H9 (cell line): ENCODE measurements around the gene TSC22D3. TPM values are rescaled to one million over a fixed set of nuclear protein-coding genes. Genes with fewer than 3 reads are reported as not detected.

ENCODE experiments used
- DNase-seq: peaks from one replicate; pipeline ENCODE4 v3.0.0-alpha.2; 2017
- H2AFZ ChIP-seq: one replicate; pipeline ENCODE4 v1.6.1; 2013; ENCODE audit warnings: mild to moderate bottlenecking, low read length, control low read depth, moderate library complexity
- H2AK5ac ChIP-seq: 2 replicates; pipeline ENCODE4 v1.6.1; 2013; ENCODE audit warnings: low read length, control low read depth, mixed read lengths; ENCODE audit not compliant: insufficient read length
- H2BK120ac ChIP-seq: one replicate; pipeline ENCODE4 v1.6.1; 2013; ENCODE audit warnings: low read depth, mild to moderate bottlenecking, low read length, control low read depth, inconsistent platforms; ENCODE audit not compliant: poor library complexity, severe bottlenecking
- H2BK12ac ChIP-seq: 2 replicates; pipeline ENCODE4 v1.6.1; 2013; ENCODE audit warnings: low read length, control low read depth, mixed read lengths, low read depth; ENCODE audit not compliant: insufficient read length
- H2BK15ac ChIP-seq: 2 replicates; pipeline ENCODE4 v1.6.1; 2013; ENCODE audit warnings: low read depth, low read length, control low read depth
- H2BK20ac ChIP-seq: one replicate; pipeline ENCODE4 v1.6.1; 2013; ENCODE audit warnings: low read depth, mild to moderate bottlenecking, low read length, control low read depth, inconsistent platforms; ENCODE audit not compliant: poor library complexity, severe bottlenecking
- H2BK5ac ChIP-seq: 2 replicates; pipeline ENCODE4 v1.6.1; 2013; ENCODE audit warnings: low read length, control low read depth, mixed read lengths; ENCODE audit not compliant: insufficient read length
- H3K14ac ChIP-seq: 2 replicates; pipeline ENCODE4 v1.6.1; 2013; ENCODE audit warnings: low read length, control low read depth; ENCODE audit not compliant: insufficient read depth
- H3K18ac ChIP-seq: 2 replicates; pipeline ENCODE4 v1.6.1; 2013; ENCODE audit warnings: low read depth, mild to moderate bottlenecking, mixed read lengths, low read length, control low read depth; ENCODE audit not compliant: insufficient read length
- H3K23ac ChIP-seq: 2 replicates; pipeline ENCODE4 v1.6.1; 2013; ENCODE audit warnings: low read length, control low read depth, mixed read lengths, low read depth; ENCODE audit not compliant: insufficient read length
- H3K23me2 ChIP-seq: 2 replicates; pipeline ENCODE4 v1.6.1; 2013; ENCODE audit warnings: low read depth, mild to moderate bottlenecking, mixed read lengths, low read length, control low read depth; ENCODE audit not compliant: insufficient read length, poor library complexity, severe bottlenecking
- H3K27ac ChIP-seq: 2 replicates; pipeline ENCODE4 v1.5.1; 2013; ENCODE audit warnings: low read length, control low read depth, mixed read lengths, low read depth; ENCODE audit not compliant: insufficient read length
- H3K27me3 ChIP-seq: 2 replicates; pipeline ENCODE4 v1.6.1; 2013; ENCODE audit warnings: low read length, control low read depth, inconsistent platforms; ENCODE audit not compliant: insufficient read depth
- H3K4ac ChIP-seq: 2 replicates; pipeline ENCODE4 v1.6.1; 2013; ENCODE audit warnings: low read depth, mild to moderate bottlenecking, control low read depth, inconsistent platforms, low read length, moderate library complexity
- H3K4me1 ChIP-seq: 2 replicates; pipeline ENCODE4 v1.6.1; 2013; ENCODE audit warnings: low read length, control low read depth, inconsistent platforms; ENCODE audit not compliant: insufficient read depth
- H3K4me2 ChIP-seq: 2 replicates; pipeline ENCODE4 v1.6.1; 2013; ENCODE audit warnings: low read length, control low read depth, mixed read lengths; ENCODE audit not compliant: insufficient read length, insufficient read depth
- H3K56ac ChIP-seq: 2 replicates; pipeline ENCODE4 v1.6.1; 2013; ENCODE audit warnings: low read depth, mild to moderate bottlenecking, mixed read lengths, low read length, control low read depth; ENCODE audit not compliant: insufficient read length
- H3K79me1 ChIP-seq: 2 replicates; pipeline ENCODE4 v1.6.1; 2013; ENCODE audit warnings: low read depth, mild to moderate bottlenecking, moderate library complexity, low read length, control low read depth, inconsistent platforms; ENCODE audit not compliant: insufficient read depth, poor library complexity, severe bottlenecking
- H3K79me2 ChIP-seq: 2 replicates; pipeline ENCODE4 v1.6.1; 2013; ENCODE audit warnings: low read length, control low read depth, inconsistent platforms; ENCODE audit not compliant: insufficient read depth
- H3K9ac ChIP-seq: 2 replicates; pipeline ENCODE4 v1.6.1; 2013; ENCODE audit warnings: low read length, control low read depth, mixed read lengths; ENCODE audit not compliant: insufficient read length; ENCODE audit errors: extremely low read depth
- H3K9me3 ChIP-seq: one replicate; pipeline ENCODE4 v1.6.1; 2013; ENCODE audit warnings: low read depth, low read length, inconsistent platforms; ENCODE audit not compliant: control insufficient read depth
- H3T11ph ChIP-seq: one replicate; pipeline ENCODE4 v1.6.1; 2013; ENCODE audit warnings: mild to moderate bottlenecking, low read length, control low read depth, inconsistent platforms
- H4K20me1 ChIP-seq: one replicate; pipeline ENCODE4 v1.6.1; 2013; ENCODE audit not compliant: control insufficient read depth, insufficient read length, insufficient read depth
- H4K5ac ChIP-seq: 2 replicates; pipeline ENCODE4 v1.6.1; 2013; ENCODE audit warnings: low read depth, mild to moderate bottlenecking, mixed read lengths, low read length, control low read depth; ENCODE audit not compliant: insufficient read length
- H4K8ac ChIP-seq: replicated peaks from 2 replicates; pipeline ENCODE4 v1.6.1; 2013; ENCODE audit warnings: low read length, control low read depth, mixed read lengths, low read depth; ENCODE audit not compliant: insufficient read length
- H4K91ac ChIP-seq: 2 replicates; pipeline ENCODE4 v1.6.1; 2013; ENCODE audit warnings: low read depth, mild to moderate bottlenecking, moderate library complexity, mixed read lengths, low read length, control low read depth; ENCODE audit not compliant: insufficient read length
- H3K27ac Mint-ChIP-seq, 3 experiments: 2 replicates in 2 of 3; 3 replicates in 1 of 3; pipeline ENCODE4 v1.8.0; 2020 to 2021; ENCODE audit warnings: mixed read lengths in 3 of 3, mild to moderate bottlenecking in 1 of 3, moderate library complexity in 1 of 3
- H3K27me3 Mint-ChIP-seq: 2 replicates; pipeline ENCODE4 v1.8.0; 2021; ENCODE audit warnings: low read depth, mild to moderate bottlenecking, moderate library complexity, mixed read lengths
- H3K36me3 Mint-ChIP-seq, 3 experiments: 2 replicates in 2 of 3; 3 replicates in 1 of 3; pipeline ENCODE4 v1.8.0; 2020 to 2021; ENCODE audit warnings: low read depth in 3 of 3, mixed read lengths in 3 of 3; ENCODE audit not compliant: insufficient read depth in 1 of 3
- H3K4me1 Mint-ChIP-seq, 2 experiments: 2 replicates each; pipeline ENCODE4 v1.8.0; 2020; ENCODE audit warnings: mixed read lengths in 2 of 2
- H3K4me3 Mint-ChIP-seq, 2 experiments: 2 replicates in 1 of 2; 3 replicates in 1 of 2; pipeline ENCODE4 v1.8.0; 2020 to 2021; ENCODE audit warnings: mild to moderate bottlenecking in 2 of 2, mixed read lengths in 2 of 2, moderate library complexity in 1 of 2
- H3K9me3 Mint-ChIP-seq, 2 experiments: 2 replicates in 1 of 2; 3 replicates in 1 of 2; pipeline ENCODE4 v1.8.0; 2020; ENCODE audit warnings: mild to moderate bottlenecking in 2 of 2, mixed read lengths in 2 of 2, moderate library complexity in 1 of 2
- WGBS: extraction: QIAGEN DNeasy Blood & Tissue Kit; methylation state at CpG from one replicate; pipeline ENCODE4 v1.1.7; 2013; ENCODE audit warnings: missing lambda C conversion rate, low lambda C conversion rate, mixed read lengths; ENCODE audit not compliant: insufficient read length; ENCODE audit errors: extremely low coverage; 5-methylcytosine and 5-hydroxymethylcytosine counted together
- total RNA-seq: library from RNA; stranded (reverse); gene quantifications from 2 replicates; pipeline ENCODE4 v1.2.1, GENCODE V29; 2021
- TF ChIP-seq, protein P1 (sequence below): fragments of 200-600 bp; sonication (generic); conservative IDR thresholded peaks from 3 replicates; pipeline ENCODE4 v1.8.0; 2021; ENCODE audit warnings: antibody characterized with exemption, mild to moderate bottlenecking

The TSC22D3 gene
- total RNA-seq, 1 experiment from 2014 or later = 10.5 TPM

- H3K9ac ChIP-seq = no peak overlapping the region
- H3K4me1 Mint-ChIP-seq = peaks cover 6 to 14% of the 10 kb centered on the region in 2 experiments; a peak in 3 of 4 replicates
- no peak overlapping the region for H4K8ac ChIP-seq
- no peak overlapping the region for H3K27ac ChIP-seq
- H4K91ac ChIP-seq = no peak overlapping the region
- H3K23me2 ChIP-seq = no peaks in the 10 kb centered on the region
- no peak overlapping the region for H2BK20ac ChIP-seq
- peaks cover 2% of the 10 kb centered on the region; the same call in 1 of the 2 replicates for H3K4me1 ChIP-seq
- no peak overlapping the region for H3K18ac ChIP-seq
- no peak overlapping the region for H2AFZ ChIP-seq
- no peak overlapping the region for H4K5ac ChIP-seq
- H3K79me2 ChIP-seq = no peaks in the 10 kb centered on the region
- H2BK5ac ChIP-seq = no peak overlapping the region
- no peaks in the 10 kb centered on the region for H3K79me1 ChIP-seq
- H3K36me3 Mint-ChIP-seq = no peaks in the 10 kb centered on the region
- H3K14ac ChIP-seq = no peak overlapping the region
- H3K27me3 ChIP-seq = no peaks in the 10 kb centered on the region
- peaks cover 0 to 35% of the 10 kb centered on the region in 2 experiments; a peak in 2 of 5 replicates for H3K9me3 Mint-ChIP-seq
- no peak overlapping the region for H2BK120ac ChIP-seq
- WGBS = no CpG with 5 or more reads among the region's 3 CpGs
- H4K20me1 ChIP-seq = no peaks in the 10 kb centered on the region
- no peak overlapping the region for H3K56ac ChIP-seq
- no peak overlapping the region for H3K4me3 Mint-ChIP-seq
- H3K4me2 ChIP-seq = no peak overlapping the region
- no peak overlapping the region for H3K27ac Mint-ChIP-seq
- no peak for DNase-seq
- H2BK15ac ChIP-seq = no peak overlapping the region
- no peak overlapping the region for H2AK5ac ChIP-seq
- H2BK12ac ChIP-seq = no peak overlapping the region
- H3K4ac ChIP-seq = no peak overlapping the region
- no peak overlapping the region for H3T11ph ChIP-seq
- TF ChIP-seq, protein P1, sequence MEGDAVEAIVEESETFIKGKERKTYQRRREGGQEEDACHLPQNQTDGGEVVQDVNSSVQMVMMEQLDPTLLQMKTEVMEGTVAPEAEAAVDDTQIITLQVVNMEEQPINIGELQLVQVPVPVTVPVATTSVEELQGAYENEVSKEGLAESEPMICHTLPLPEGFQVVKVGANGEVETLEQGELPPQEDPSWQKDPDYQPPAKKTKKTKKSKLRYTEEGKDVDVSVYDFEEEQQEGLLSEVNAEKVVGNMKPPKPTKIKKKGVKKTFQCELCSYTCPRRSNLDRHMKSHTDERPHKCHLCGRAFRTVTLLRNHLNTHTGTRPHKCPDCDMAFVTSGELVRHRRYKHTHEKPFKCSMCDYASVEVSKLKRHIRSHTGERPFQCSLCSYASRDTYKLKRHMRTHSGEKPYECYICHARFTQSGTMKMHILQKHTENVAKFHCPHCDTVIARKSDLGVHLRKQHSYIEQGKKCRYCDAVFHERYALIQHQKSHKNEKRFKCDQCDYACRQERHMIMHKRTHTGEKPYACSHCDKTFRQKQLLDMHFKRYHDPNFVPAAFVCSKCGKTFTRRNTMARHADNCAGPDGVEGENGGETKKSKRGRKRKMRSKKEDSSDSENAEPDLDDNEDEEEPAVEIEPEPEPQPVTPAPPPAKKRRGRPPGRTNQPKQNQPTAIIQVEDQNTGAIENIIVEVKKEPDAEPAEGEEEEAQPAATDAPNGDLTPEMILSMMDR = no peak
- peaks cover 4% of the 10 kb centered on the region for H3K27me3 Mint-ChIP-seq
- H3K23ac ChIP-seq = no peak overlapping the region
- no peaks in the 10 kb centered on the region for H3K9me3 ChIP-seq
Measured at GRCh38 chrX:107768051-107768450, 7.5 kb downstream of the TSC22D3 start.
